Dedifferentiated amniotic fluid mesenchymal stem cell (primary cell): ENCODE measurements around the gene YDJC.
"Not testable (repeated sequence)": the region's sequence is repeated elsewhere in the genome, so short reads cannot be mapped to it uniquely, and the experiment has no call there.

Source experiments
- DNase-seq: peaks from one replicate; pipeline ENCODE4 v3.0.0-alpha.2; 2016; ENCODE audit errors: extremely low spot score

YDJC gene

DNA sequence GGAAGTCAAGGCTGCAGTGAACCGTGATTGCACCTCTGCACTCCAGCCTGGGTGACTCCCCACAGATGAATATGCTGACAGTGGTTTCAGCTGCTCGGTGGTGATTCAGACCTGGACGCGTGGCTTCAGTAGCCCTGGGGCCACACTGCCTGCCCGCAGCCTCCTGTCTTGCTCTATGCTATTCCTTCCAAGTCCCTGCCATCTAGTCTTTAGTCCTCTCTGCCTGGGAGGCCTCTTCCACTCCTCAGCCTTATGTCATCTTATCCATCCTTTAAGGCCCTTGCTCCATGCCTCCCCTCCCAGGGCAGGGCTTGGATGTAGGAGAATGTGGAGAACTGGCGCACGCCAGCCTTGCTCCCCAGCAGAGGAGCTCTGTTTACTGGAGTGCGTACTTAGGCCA is 23.0 kb downstream of the YDJC start:
- DNase-seq, result no peak

DNA sequence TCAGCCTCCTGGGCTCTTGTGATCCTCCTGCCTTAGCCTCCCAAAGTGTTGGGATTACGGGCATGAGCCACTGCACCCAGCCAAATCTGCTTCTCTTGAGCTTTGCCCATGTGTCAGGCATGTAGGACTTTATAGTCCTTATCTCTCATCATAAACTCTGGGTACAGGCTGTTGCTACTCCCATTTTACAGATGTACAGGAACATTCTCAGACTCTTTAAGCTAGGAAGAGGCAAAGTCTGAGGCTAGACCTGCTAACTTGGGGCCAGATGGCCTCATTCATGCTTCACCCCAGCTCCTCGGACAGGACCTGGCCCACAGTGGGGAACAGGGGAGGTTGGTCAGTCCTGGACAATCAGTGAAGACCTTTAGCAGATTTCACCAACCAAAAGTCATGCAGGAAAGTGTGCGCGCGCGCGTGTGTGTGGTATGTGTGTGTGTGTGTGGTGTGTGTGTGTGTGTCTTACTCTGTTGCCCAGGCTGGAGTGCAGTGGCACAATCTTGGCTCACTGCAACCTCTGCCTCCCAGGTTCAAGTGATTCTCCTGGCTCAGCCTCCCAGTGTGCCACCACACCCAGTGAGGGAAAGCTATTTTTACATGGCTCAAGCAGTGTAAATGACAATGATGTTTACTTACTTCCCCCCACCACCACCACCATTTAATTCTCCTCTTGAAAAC is 23.8 kb downstream of the YDJC start:
- DNase-seq, result no peak

DNA sequence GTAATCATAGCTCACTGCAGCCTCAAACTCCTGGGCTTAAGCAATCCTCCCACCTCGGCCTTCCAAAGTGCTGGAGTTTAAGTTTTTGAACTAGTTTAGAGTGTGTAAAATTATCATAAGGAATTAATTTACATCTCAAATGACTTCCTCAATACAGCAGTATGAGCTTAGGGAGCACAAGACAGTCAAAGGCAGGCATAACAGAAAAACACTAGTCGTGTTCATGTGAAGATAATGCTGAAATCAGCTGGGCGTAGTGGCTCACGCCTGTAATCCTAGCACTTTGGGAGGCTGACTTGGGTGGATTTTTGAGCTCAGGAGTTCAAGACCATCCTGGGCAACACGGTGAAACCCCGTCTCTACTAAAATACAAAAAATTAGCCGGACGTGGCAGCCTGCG is 25.8 kb downstream of the YDJC start:
- DNase-seq, result no peak

DNA sequence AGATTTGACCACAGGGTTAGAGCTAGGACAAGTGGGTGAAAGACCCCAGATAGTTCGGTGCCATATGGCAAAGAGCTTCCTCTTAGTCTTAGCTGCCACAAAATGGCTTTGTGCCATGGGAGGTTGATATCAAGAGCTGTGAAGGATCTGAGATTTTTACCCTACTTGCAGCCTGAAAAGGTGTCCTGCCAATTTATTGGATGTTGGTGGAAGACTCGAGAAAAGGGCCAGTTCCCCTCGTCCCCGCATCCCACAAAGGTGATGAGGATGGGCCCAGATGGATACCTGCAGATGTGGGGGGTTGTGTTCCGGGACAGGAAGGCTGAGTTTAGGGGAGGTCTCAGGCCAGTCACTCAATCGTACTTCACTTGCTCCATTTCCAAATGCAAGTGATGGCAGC is 27.2 kb downstream of the YDJC start:
- DNase-seq, result no peak

DNA sequence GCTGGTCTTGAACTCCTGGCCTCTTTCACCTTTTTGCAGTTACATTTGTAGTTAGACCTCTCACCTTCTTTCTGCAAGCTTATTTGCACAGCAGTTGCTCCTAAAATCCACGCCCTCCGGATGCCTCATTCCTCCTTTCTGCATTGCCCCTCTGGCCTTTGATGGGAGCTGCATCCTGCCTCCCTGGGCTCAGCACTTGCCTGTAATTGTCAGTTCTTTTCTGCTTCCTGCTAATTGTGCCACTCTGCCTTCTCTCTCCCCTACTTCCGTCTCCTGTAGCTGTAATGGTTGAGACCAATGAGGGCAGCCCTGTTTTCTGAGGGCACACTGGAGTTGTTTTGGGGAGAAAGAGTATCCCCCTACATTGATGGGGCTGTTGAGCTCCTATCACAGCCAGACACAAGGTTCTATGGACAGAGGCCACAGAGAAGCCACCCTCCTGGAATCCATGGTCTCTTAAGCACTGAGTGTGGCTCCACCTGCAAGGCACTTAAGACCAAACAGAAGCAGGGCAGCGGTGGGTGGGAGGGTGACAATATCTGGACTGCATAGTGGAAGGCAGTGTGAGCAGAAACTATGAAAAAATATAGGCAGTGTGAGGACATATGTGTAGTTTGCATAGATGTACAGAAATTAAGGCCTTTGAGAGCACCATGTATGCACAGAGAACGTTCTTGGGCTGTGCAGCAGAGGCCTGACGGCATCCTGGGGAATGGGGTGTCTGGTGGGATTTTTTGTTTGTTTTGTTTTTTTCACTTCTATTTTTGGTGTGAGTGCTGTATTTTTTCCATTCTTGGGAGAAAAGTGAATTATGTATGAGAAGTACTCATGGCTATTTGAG is 30.5 kb downstream of the YDJC start:
- DNase-seq, result no peak

DNA sequence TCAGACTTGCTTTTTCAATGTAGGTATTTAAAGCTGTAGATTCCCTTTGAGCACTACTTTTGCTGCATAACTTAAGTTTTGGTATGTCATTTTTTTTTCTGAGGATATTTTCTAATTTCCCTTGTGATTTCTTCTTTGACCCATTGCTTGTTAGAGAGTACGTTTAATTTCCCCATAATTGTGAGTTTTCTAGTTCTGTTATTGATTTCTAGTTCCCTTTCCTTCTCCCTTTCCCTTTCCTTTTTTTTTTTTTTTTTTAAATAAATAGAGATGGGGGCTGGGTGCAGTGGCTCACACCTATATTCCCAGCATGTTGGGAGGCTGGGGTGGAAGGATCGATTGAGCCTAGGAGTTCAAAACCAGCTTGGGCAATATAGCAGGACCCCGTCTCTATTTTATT is 31.5 kb downstream of the YDJC start:
- no peak for DNase-seq

DNA sequence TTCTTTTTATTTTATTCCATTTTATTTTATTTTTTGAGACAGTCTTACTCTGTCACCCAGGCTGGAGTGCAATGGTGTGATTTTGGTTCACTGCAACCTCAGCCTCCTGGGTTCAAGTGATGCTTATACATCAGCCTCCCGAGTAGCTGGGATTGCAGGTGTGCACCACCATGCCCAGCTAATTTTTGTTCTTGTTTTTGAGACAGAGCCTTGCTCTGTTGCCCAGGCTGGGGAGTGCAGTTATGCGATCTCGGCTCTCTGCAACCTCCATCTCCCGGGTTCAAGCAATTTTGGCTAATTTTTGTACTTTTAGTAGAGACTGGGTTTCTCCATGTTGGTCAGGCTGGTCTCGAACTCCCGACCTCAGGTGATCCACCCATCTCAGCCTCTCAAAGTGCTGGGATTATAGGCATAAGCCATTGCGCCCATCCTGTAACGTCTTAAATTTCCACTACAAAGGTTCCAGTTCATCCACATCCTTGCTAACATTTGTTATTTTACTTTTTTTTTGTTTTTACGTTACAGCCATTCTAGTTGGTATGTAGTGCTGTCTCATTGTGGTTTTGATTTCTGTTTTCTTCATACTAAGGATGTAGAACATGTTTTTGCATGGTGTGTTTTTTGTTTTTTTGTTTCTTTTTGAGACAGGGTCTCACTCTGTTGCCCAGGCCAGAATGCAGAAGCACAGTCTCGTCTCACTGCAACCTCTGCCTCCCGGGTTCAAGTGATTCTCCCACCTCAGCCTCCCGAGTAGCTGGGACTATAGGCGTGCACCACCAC is 33.3 kb downstream of the YDJC start:
- DNase-seq, result not testable (repeated sequence)

DNA sequence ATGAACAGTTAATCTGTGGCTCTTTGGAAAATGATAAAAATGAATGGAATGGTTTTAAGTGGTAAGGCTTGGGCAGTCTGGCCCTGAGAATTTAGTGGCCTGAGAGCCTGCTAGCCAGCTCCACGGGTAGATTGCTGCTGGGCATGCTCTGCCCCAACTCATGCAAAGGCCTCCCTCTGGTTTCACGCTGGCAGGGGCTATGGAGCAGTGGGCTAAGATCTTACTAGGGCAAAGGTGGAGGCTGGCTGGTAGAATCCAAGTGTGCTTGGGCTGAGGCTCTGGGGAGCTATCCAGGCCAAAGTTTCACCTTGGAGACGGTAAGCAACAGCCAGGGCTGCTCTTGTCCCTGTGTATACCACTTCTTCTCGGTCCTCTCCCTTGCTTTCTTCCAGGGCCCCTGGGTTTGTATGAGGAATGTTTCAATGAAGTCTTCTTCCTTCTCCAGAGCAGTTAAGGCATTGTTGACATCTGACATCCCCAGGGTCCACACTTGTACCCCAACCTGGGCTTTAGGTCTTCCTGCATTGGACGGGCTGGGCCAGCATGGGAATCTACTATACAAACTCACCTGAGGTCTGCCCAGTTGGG is 34.9 kb downstream of the YDJC start:
- no peak for DNase-seq

DNA sequence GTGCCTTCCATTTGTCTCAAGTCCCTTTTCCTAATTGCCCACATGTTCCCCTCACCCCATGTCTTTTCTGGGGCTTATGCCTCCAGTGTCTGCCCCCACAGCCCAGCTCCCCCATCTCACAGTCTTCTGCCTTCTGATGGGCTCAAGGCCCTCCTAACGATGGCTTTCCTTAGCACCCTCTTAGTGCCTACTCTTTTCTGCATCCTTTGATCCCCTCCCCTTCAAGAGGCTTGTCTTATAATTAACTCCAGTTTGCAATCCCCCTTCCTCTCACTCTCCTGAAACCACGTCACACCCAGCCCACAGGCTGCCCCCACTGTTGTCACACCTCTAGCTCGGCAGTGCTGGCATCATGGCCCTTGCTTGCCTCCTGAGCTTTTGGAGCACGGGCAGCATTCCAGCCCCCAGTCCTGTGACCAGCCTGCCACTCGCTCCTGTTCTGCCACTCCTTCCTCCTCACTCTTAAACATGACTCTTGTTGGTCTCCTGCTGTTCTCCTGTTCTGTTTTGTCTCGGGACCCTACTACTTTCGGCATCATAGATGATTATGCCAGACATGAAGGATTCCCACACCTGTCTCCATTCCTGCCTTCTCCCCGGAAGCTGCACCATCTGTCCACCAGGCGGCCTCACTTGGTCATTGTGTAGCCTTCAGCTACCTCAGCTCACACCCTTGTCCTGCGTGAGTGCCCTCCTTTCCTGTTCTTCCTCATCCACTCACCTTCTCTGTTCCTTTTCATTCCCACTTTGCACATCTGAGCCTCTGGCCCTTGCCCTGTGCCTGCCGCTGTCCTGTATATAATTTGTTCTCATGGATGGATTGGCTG is 36.2 kb downstream of the YDJC start:
- no peak for DNase-seq

DNA sequence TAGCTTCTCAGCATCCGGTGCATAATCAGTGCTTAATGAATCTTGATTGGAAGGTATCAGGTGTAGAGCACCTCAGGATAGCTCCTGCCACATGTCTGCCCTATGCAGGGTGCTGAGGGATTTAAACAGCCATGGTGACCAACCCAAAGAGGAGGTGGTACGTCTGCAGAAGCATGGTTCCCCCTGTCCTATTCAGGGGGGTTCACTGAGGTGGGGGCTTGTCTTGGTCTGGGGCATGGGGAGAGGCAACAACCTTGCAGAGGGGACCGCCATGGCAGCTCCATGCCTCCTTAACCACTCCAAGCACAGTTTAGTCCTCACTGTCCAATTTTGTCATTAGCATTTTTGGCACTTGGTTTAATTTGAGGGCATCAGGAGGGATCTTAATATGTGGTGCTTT is 37.4 kb downstream of the YDJC start:
- DNase-seq, result no peak

DNA sequence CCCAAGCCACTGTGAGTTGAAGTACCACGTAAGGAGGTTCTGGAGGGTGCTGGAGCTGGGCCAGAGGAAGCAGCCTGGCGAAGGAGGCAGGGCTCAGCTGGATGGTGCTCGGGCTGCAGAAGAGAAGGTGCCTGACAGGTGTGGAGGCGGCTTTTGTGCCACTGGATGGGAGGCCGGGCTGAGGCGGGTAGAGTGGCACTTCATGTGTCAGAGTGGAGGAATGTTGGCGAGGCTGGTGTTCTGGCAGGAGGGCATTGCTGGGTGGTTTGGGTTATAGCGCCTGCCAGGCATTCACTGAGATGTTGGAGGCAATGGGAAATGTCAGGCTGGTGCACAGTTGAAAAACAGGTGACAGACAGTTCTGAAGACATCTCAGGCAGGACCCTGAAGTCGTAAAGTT is 38.1 kb downstream of the YDJC start:
- no peak for DNase-seq

DNA sequence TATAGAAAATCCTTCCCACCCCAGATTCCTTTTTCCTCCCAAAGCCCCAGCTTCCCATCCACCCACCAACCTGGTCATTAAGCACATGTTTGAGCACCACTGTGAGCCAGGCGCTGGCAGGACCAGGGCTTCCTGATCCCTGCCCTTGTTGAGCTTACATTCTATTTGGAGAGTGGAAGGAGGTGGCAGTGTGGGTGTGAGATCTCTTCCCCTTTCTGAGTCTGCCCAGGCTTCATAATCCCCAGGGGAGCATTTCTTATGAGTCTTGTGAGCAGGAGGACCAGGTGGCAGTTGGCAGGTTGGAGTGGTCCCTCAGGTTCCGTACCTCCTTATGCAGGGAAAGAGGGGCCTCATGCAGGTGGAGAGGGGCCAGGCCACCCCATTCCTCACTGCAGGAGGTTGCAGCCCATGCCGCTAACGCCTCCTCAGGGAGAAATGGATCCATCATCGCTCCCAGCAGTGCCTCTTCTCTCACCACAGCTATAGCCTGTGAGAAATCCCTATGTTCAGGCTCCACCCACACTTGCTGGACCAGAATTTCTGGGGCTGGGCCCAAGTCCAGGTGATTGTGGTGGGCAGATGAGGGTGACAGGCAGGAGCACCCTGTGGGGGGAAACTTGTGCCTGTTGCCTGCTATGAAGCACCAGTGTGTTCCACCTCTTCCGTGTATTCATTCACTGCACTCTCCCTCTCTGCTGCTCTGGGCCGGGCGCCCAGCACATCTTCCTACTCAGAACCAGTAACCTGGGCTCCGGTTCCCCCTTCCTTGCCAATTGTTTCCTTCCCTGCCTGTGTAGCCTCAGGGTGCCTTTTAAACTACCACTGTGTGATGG is 38.8 kb downstream of the YDJC start:
- no peak for DNase-seq

DNA sequence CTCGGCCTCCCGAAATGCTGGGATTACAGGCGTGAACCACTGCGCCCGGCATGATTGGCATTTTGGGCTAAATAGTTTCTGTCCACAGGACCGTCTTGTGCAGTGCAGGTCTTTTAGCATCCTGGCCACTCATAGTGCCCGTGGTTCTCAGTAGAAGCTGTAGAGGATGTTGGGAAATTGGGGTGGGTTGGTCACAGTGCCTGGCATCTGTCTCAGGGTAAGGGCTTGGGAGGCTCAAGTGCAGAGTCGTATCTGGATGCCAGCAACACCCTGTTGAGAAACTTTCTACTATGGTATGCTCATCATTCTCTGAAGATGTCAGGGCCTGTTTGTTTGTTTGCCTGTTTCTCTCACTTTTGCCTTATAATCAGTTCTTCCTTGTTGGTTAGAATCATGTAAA is 40.4 kb downstream of the YDJC start:
- no peak for DNase-seq

DNA sequence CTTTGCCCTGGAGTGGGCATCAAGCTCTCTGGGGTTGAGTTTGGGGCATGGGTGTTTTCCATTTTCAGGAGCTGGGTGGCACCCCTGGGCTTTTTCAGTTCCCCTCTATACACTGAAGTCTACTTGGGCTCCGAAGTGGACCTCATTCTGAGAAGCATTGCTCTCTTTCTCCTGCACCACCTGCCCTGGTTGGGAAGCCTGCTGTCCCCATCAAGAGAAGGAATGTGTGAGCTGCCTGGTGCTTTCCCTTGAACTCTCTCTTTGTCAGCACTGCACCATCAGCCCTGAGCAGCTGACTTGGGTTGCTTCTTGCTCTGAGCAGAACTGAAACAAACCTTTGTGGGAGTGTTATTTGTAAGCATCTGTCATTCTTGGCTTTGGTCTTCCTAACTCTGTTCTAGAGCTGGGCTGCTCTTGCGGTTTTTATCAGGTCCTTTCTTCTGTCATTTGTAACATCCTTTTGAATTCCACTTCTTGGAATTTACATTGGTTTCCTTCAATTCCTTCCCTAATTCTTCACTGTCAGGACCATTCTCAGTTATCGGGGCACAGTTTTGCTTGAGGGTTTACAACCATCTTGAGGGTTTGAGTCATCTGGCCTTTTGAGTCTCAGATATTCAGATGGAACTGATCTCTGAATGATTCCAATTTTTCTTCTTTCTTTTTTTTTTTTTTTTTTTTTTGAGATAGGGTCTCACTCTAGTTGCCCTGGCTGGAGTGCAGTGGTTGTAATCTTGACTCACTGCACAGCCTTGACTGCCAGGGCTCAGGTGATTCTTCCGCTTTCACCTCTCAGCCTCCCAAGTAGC is 41.8 kb downstream of the YDJC start:
- no peak for DNase-seq

DNA sequence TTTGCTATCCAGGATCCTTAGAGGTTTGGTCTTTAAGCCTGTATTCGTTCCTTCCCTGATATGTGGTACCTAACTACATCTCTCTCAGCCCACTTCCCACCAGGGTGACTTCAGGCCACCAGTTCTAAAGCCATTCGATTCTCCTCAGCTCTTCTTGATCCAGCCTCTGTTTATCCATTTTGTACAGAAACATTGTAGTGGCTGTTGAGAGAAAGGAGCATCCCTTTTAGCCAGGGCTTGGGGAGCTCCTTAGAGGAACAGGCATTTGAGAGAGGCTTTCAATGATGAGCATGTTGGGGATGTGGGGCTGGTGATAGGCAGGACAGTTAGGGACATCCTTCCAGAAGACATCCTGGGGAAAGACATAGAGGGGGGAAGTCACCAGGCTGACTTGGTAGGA is 44.4 kb downstream of the YDJC start:
- DNase-seq, result no peak

DNA sequence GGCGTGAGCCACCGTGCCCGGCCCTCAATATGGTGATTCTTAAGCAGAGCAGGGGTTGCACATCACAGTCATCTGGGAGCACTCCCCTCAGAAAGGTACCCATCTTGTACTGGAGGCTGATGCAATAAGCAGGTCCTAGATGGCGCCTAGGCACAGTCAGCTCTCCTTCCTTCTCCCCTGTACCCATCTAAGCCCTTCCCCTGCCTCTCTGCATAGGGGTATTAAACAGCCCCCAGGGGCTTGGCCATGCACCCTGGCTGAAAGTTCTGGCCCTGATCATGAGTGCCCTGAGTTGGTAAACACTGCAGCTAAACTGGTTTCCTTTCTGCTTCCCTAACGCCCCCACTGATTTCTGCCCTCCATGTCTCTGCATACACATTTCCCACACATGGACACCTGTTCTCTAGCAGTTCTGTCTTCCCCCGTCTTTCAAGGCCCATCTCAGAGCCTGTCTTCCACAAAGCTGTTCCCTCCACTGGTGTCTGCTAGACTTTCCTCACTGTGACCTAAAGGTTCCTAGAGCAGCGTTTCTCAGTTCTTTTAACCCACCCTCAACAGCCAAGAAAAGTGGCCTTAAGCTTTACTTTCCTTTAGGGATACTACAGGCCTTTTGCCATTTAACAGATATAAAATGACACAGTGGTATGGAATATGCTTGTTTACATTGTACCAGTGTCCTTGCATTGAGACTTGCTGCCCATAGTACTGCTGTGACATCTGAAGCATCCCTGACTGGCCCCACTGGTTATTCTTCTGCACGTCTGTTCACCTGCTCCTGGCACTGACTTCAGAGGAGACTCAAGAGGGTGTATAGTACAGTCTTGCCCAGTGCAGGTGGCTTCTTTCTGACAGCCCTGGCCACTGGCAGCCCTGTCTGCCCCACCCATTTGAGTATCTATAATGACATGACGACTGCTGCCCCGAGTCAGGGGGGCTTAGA is 46.8 kb downstream of the YDJC start:
- no peak for DNase-seq

DNA sequence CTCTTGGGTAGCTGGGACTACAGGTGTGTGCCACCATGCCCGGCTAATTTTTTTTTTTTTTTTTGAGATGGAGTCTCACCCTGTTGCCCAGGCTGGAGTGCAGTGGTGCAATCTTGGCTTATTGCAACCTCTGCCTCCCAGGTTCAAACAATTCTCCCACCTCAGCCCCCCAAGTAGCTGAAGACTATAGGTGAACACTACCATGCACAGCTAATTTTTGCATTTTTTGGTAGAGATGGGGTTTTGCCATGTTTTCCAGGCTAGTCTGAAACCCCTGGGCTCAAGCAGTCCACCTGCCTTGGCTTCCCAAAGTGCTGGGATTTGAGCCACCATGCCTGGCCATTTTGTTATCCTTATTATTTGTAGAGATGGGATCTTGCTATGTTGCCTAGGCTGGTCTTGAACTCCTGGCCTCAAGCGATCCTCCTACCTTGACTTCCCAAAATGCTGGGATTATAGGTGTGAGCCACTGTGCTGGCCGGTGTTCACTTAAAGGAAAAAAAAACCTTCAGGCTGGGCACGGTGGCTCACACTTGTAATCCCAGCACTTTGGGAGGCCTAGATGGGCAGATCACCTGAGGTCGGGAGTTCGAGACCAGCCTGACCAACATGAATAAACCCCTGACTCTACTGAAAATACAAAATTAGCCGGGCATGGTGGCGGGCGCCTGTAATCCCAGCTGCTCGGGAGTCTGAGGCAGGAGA is 48.7 kb downstream of the YDJC start:
- DNase-seq, result not testable (repeated sequence)

DNA sequence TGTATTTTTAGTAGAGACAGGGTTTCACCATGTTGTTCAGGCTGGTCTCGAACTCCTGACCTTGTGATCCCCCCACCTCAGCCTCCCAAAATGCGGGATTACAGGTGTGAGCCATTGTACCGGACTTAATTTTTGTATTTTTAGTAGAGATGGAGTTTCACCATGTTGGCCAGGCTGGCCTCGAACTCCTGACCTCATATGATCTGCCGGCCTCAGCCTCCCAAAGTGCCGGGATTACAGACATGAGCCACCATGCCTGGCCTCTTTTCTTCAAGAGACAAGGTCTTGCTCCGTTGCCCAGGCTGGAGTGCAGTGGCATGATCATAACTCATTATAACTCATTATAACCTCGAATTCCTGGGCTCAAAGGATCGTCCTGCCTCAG is 49.2 kb downstream of the YDJC start:
- not testable (repeated sequence) for DNase-seq
